MCF 10A (cell line): ENCODE measurements around the gene DPEP3. TPM values are rescaled to one million over a fixed set of nuclear protein-coding genes. Genes with fewer than 3 reads are reported as not detected.

Source experiments
- BruUV-seq: library from RNA; stranded (reverse); fragments of 400-500 nt; replicated peaks from 2 replicates; lab custom pipeline; 2021; lab: Mats Ljungman, UMichigan
- CTCF ChIA-PET: fragments of 300-600 bp; sonication (Branson Sonifier 250); formaldehyde crosslinking; extraction: SDS; loops from one replicate; lab custom pipeline; 2021; ENCODE audit warnings: antibody characterized with exemption, inconsistent platforms; lab: Yijun Ruan, JAX
- POLR2A ChIA-PET: fragments of 300-600, 350-650 bp; sonication (Branson Sonifier 250); formaldehyde crosslinking; extraction: SDS; loops from one replicate; lab custom pipeline; 2020; ENCODE audit warnings: antibody characterized with exemption, inconsistent platforms; lab: Yijun Ruan, JAX
- DNase-seq: peaks from one replicate; pipeline ENCODE4 v3.0.0-alpha.2; 2018; ENCODE audit not compliant: unreplicated experiment
- H3K27ac Mint-ChIP-seq: one replicate; pipeline ENCODE4 v1.8.0; 2022; ENCODE audit warnings: mild to moderate bottlenecking, low read depth, mixed read lengths; ENCODE audit not compliant: unreplicated experiment
- H3K27me3 Mint-ChIP-seq: one replicate; pipeline ENCODE4 v1.8.0; 2022; ENCODE audit warnings: mixed read lengths; ENCODE audit not compliant: insufficient read depth, unreplicated experiment
- H3K36me3 Mint-ChIP-seq: one replicate; pipeline ENCODE4 v1.8.0; 2022; ENCODE audit warnings: mild to moderate bottlenecking, moderate library complexity, mixed read lengths; ENCODE audit not compliant: insufficient read depth, unreplicated experiment
- H3K4me1 Mint-ChIP-seq: one replicate; pipeline ENCODE4 v1.8.0; 2022; ENCODE audit warnings: mixed read lengths; ENCODE audit not compliant: insufficient read depth, unreplicated experiment
- H3K4me3 Mint-ChIP-seq: one replicate; pipeline ENCODE4 v1.8.0; 2022; ENCODE audit warnings: mild to moderate bottlenecking, moderate library complexity, mixed read lengths; ENCODE audit not compliant: unreplicated experiment
- H3K9me3 Mint-ChIP-seq: one replicate; pipeline ENCODE4 v1.8.0; 2022; ENCODE audit warnings: mixed read lengths; ENCODE audit not compliant: unreplicated experiment
- CTCF ChIP-seq: fragments of 200-600 bp; IDR thresholded peaks from one replicate; pipeline ENCODE4 v1.8.0; 2022; ENCODE audit warnings: antibody characterized with exemption, mild to moderate bottlenecking; ENCODE audit not compliant: unreplicated experiment
- intact Hi-C: fragments of 100-400 bp; cut with micrococcal nuclease; formaldehyde crosslinking; loops from 2 replicates; pipeline ENCODE4 v1.14.1; 2022
- total RNA-seq: library from RNA; stranded (reverse); gene quantifications from 2 replicates; pipeline ENCODE4 v1.2.3, GENCODE V29; 2022

DPEP3 gene
- total RNA-seq, 1 experiment from 2014 or later = not detected

GRCh38 chr16:67968400-67969253 is 11.7 kb downstream of the DPEP3 start, which contains the start of gene SLC12A4:
Gene SLC12A4 (minus strand): TSS chr16:67968637. CDS start chr16:67968553, 84 bp downstream.
- peak within 1 kb of the TSS; percentile 82 for H3K4me3 Mint-ChIP-seq
- peaks cover 18% of the 10 kb centered on the region for H3K36me3 Mint-ChIP-seq
- peaks cover 26% of the 10 kb centered on the region for H3K4me1 Mint-ChIP-seq
- ChIA-PET POLR2A (interaction anchor here (0.6 to 5.0 kb wide), 7 partner anchors 33 to 1459 kb away, joined by 3 to 40 read pairs (median 4); partner anchors contain the start of genes DDX28, DUS2 and PSKH1), CTCF (interaction anchor here (0.5 to 0.6 kb wide), 5 partner anchors 18 to 309 kb away, joined by 3 to 4 read pairs (median 3); no protein-coding TSS in a partner anchor)
- H3K27ac Mint-ChIP-seq = peak within 1 kb of the TSS; percentile 77
- no TSS peak for BruUV-seq
- no peak for TF ChIP-seq CTCF
- intact Hi-C loops = loop anchor here (5.0 kb wide), 1 partner anchor 269 kb away; the partner anchor contains the start of gene ESRP2
- DNase-seq = peak; percentile 72
- no peaks in the 10 kb centered on the region for H3K27me3 Mint-ChIP-seq
- no peaks in the 10 kb centered on the region for H3K9me3 Mint-ChIP-seq

GRCh38 chr16:67967958-67968399 is 12.3 kb downstream of the DPEP3 start:
- peak overlapping the region; percentile 77 for H3K27ac Mint-ChIP-seq
- peak overlapping the region; percentile 82 for H3K4me3 Mint-ChIP-seq
- intact Hi-C loops = loop anchor here (2.0 to 5.0 kb wide), 2 partner anchors 73 to 269 kb away; partner anchors contain the start of gene ESRP2
- POLR2A ChIA-PET = interaction anchor here (0.6 to 5.0 kb wide), 8 partner anchors 33 to 1458 kb away, joined by 3 to 40 read pairs (median 4); partner anchors contain the start of genes DDX28, DUS2, NOL3 and PSKH1
- BruUV-seq = no TSS peak
- no peak for TF ChIP-seq CTCF
- no peaks in the 10 kb centered on the region for H3K27me3 Mint-ChIP-seq
- DNase-seq = peak; percentile 19
- H3K4me1 Mint-ChIP-seq = peaks cover 29% of the 10 kb centered on the region
- no peaks in the 10 kb centered on the region for H3K9me3 Mint-ChIP-seq
- CTCF ChIA-PET = interaction anchor here (0.5 to 0.9 kb wide), 3 partner anchors 47 to 152 kb away, joined by 3 to 4 read pairs (median 3); no protein-coding TSS in a partner anchor
- peaks cover 22% of the 10 kb centered on the region for H3K36me3 Mint-ChIP-seq

- Mint-ChIP-seq H3K4me1 (peaks cover 35% of the 10 kb centered on the region), H3K27ac (peak overlapping the region; percentile 77), H3K9me3 (no peaks in the 10 kb centered on the region), H3K36me3 (peaks cover 26% of the 10 kb centered on the region), H3K27me3 (no peaks in the 10 kb centered on the region), H3K4me3 (peak overlapping the region; percentile 82)
- CTCF ChIA-PET = interaction anchor here (0.6 to 0.9 kb wide), 3 partner anchors 29 to 151 kb away, joined by 3 to 4 read pairs (median 4); no protein-coding TSS in a partner anchor
- TF ChIP-seq CTCF = no peak
- TSS peak; percentile 42 for BruUV-seq
- POLR2A ChIA-PET = interaction anchor here (0.6 to 5.0 kb wide), 14 partner anchors 8 to 1457 kb away, joined by 3 to 40 read pairs (median 4); partner anchors contain the start of genes DDX28, DUS2, ESRP2 and NOL3
- peak; percentile 24 for DNase-seq
- intact Hi-C loops = loop anchor here (2.0 to 5.0 kb wide), 2 partner anchors 73 to 270 kb away; partner anchors contain the start of gene ESRP2
These were observed 12.9 kb downstream of the DPEP3 start for GRCh38 chr16:67967183-67967957.
